ENCODE results near the gene ZNF644.
A peak's percentile ranks its signal among the peaks of the same experiment; 100 is the strongest.

ZNF644 gene

DNA sequence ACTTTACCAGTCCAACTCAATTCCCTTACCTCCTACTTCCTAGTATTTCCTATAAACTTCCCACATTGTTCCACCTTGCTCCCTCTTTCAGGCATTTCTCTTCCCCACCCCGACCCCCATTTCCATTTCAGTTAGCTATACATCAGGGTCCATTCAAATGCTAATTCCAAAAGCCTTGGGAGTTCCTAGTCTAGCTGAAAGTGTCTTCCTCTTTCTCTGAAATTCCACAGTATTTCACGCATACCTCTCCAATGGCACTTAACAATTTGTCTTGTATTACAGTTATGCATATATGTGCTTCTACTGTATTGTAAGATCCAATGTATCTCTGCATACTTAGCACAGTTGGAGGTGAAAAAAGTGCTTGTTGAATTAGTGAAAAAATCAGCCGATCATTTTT lies 94.9 kb downstream of the ZNF644 start:
- DNase-seq: no peak
- Histone ChIP-seq H3K4me3 (ENCODE audit: low read depth, low read length) (no peak overlapping the region), H3K36me3 (replicated peaks) (no peaks in the 10 kb centered on the region), H3K27ac (peak overlapping the region; percentile 87), H3K27me3 (replicated peaks) (no peaks in the 10 kb centered on the region)
- in situ Hi-C loops (cut with HindIII; ENCODE audit: low pct_ligation_motif_present, low sequenced_read_pairs): no loop called here
- TF ChIP-seq, protein P1, sequence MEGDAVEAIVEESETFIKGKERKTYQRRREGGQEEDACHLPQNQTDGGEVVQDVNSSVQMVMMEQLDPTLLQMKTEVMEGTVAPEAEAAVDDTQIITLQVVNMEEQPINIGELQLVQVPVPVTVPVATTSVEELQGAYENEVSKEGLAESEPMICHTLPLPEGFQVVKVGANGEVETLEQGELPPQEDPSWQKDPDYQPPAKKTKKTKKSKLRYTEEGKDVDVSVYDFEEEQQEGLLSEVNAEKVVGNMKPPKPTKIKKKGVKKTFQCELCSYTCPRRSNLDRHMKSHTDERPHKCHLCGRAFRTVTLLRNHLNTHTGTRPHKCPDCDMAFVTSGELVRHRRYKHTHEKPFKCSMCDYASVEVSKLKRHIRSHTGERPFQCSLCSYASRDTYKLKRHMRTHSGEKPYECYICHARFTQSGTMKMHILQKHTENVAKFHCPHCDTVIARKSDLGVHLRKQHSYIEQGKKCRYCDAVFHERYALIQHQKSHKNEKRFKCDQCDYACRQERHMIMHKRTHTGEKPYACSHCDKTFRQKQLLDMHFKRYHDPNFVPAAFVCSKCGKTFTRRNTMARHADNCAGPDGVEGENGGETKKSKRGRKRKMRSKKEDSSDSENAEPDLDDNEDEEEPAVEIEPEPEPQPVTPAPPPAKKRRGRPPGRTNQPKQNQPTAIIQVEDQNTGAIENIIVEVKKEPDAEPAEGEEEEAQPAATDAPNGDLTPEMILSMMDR (IDR thresholded peaks at IDR 0.05; ENCODE audit: low read depth, low read length, missing control alignments): no peak

DNA sequence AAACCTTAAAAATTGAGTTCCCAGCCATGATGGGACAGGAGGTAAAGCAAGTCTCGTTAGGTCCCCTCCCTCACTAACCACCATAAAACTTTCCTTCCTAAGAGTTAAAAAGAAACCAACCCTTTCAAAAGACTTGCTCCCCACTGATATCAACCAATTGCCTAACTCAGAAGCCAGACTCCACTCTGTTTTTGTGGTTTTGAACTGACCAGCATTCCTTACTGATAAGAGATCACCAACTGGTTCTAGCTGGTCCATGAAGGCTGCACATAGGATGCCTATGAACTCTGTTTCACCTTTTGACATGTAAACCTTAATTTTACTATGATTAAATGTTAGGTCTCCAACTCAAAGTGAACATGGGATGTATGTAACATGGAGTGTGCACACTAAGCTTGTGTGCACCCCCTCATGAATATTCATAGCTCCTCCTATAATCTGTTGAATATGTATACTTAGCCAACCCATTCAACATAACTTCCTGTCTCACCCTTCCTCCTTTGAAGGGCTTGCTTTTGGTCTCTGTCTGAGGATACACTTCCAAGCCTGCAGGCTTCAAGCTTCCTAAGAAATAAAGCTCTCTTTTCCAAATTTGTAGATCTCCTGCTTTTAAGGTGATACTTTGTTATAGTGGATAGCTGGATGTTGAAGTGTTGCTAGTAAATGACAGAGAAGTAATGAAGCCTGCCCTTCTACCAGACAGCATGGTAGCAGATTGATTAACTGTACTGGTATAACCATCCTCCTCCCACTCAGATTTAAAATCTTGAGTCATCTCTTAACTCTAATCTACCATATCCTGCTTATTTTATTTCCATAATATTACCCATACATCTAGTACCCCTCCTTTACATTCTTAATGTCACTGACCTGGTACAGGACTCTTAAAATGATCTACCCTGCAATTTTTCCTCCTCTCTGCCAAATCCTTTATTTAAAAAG lies 95.6 kb downstream of the ZNF644 start:
- no peaks in the 10 kb centered on the region for H3K36me3 ChIP-seq (replicated peaks)
- DNase-seq: peak; percentile 90
- in situ Hi-C loops (cut with HindIII; ENCODE audit: low pct_ligation_motif_present, low sequenced_read_pairs): no loop called here
- no peaks in the 10 kb centered on the region for H3K27me3 ChIP-seq (replicated peaks)
- peak overlapping the region; percentile 87 for H3K27ac ChIP-seq
- H3K4me3 ChIP-seq (ENCODE audit: low read depth, low read length): no peak overlapping the region
- TF ChIP-seq, protein P1 (IDR thresholded peaks at IDR 0.05; ENCODE audit: low read depth, low read length, missing control alignments): no peak

DNA sequence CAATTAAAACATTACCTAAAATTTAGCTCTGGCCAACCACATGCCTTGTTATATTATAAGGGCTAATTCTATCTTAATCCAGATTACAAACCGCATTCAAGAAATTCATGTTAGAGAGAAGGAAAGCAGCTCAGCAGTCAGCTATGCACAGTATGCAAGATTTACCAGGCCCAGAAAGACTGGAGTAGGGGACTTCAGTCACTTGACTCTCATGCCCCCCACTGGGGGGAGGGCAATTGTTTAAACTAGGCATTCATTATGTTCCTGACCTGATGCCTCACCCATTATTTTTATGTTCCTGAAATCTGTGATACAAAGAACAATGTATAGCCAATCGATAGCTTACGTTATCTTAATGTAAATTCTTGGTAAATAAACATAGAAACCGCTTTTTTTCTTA lies 96.9 kb downstream of the ZNF644 start:
- Histone ChIP-seq H3K27ac (peak overlapping the region; percentile 87), H3K4me3 (ENCODE audit: low read depth, low read length) (no peak overlapping the region), H3K27me3 (replicated peaks) (no peaks in the 10 kb centered on the region), H3K36me3 (replicated peaks) (no peaks in the 10 kb centered on the region)
- TF ChIP-seq, protein P1 (IDR thresholded peaks at IDR 0.05; ENCODE audit: low read depth, low read length, missing control alignments): no peak
- peak; percentile 25 for DNase-seq
- in situ Hi-C loops (cut with HindIII; ENCODE audit: low pct_ligation_motif_present, low sequenced_read_pairs): no loop called here

DNA sequence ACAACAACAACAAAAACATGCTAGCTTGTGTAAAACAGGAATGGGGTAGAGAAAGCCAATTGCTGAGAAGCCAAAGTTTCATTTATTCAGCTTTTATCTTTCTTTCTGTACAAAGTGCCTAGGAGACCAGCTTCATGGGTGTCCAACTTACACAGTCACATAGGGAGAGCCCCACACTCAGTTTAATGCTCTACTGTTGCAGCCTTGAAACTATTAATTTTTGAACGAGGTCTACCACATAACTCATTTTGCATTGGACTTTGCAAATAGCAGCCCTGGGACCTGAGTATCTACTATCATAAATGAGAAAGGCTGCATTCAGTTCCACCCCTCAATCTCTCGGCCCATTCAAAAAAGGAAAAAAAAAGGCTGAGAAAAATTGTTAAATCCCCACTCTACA lies 98.8 kb downstream of the ZNF644 start:
- Histone ChIP-seq H3K36me3 (replicated peaks) (no peaks in the 10 kb centered on the region), H3K27ac (no peak overlapping the region), H3K27me3 (replicated peaks) (no peaks in the 10 kb centered on the region), H3K4me3 (ENCODE audit: low read depth, low read length) (no peak overlapping the region)
- DNase-seq: no peak
- TF ChIP-seq, protein P1 (IDR thresholded peaks at IDR 0.05; ENCODE audit: low read depth, low read length, missing control alignments): no peak
- in situ Hi-C loops (cut with HindIII; ENCODE audit: low pct_ligation_motif_present, low sequenced_read_pairs): no loop called here

DNA sequence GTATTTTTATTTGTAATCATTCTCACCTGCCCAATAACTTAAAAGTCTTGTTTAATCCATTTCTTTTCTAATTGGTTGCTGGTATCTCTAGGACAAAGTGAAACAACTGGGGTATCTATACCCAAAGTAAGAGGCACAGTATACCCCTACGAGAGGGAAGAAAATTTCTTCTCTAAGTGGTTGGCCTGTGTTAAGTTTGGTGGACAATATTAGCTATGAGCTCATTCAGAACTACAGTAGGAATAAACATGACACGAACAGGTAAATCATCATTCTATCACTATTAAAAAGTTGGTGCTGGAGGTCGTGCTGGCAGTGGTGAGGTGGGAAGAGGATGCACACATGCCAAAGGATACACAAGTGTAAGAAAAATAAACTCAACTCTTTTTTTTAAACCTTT lies 99.6 kb downstream of the ZNF644 start:
- Histone ChIP-seq H3K27me3 (replicated peaks) (no peaks in the 10 kb centered on the region), H3K36me3 (replicated peaks) (no peaks in the 10 kb centered on the region), H3K27ac (no peak overlapping the region), H3K4me3 (ENCODE audit: low read depth, low read length) (no peak overlapping the region)
- TF ChIP-seq, protein P1 (IDR thresholded peaks at IDR 0.05; ENCODE audit: low read depth, low read length, missing control alignments): no peak
- DNase-seq: no peak
- in situ Hi-C loops (cut with HindIII; ENCODE audit: low pct_ligation_motif_present, low sequenced_read_pairs): no loop called here

Measured in brain microvascular endothelial cell (primary cell).